Heart left ventricle (tissue), 16 donors: ENCODE data around the gene GPC6. TPM values are rescaled to one million over a fixed set of nuclear protein-coding genes. Genes with fewer than 3 reads are reported as not detected.

ENCODE experiments used
- ATAC-seq, 4 donors: fragments of 200-7000 bp; cut with Tn5 transposase; one replicate each; pipeline ENCODE4 v1.9.1; 2020 to 2022; ENCODE audit warnings: moderate library complexity in 4 of 4, mild to moderate bottlenecking in 3 of 4, moderate number of reproducible peaks in 1 of 4
- DNase-seq, 5 donors: peaks; one replicate each; pipeline ENCODE4 v3.0.0-alpha.2; 2020
- H3K27ac ChIP-seq, 12 donors: fragments of 200-600 bp; sonication (generic) in 4 of 12; one replicate each; pipeline versions ENCODE4 v1.5.0 to v1.8.0; 2016 to 2022; ENCODE audit warnings: mild to moderate bottlenecking in 2 of 12
- H3K27me3 ChIP-seq, 9 donors: fragments of 200-600 bp; sonication (generic) in 2 of 9; one replicate each; pipeline versions ENCODE4 v1.5.1 to v1.8.0; 2016 to 2022; ENCODE audit warnings: mild to moderate bottlenecking in 3 of 9
- H3K36me3 ChIP-seq, 9 donors: fragments of 200-600 bp; sonication (generic) in 2 of 9; one replicate each; pipeline versions ENCODE4 v1.5.0 to v1.8.0; 2018 to 2022; ENCODE audit warnings: mild to moderate bottlenecking in 2 of 9
- H3K4me1 ChIP-seq, 12 donors: fragments of 200-600 bp; sonication (generic) in 4 of 12; one replicate each; pipeline versions ENCODE4 v1.5.0 to v1.8.0; 2016 to 2022; ENCODE audit warnings: mild to moderate bottlenecking in 3 of 12
- H3K4me3 ChIP-seq, 12 donors: fragments of 200-600 bp; sonication (generic) in 4 of 12; one replicate each; pipeline versions ENCODE4 v1.5.0 to v1.8.0; 2017 to 2022; ENCODE audit warnings: mild to moderate bottlenecking in 9 of 12, moderate library complexity in 4 of 12
- H3K9me3 ChIP-seq, 12 donors: fragments of 200-600 bp; sonication (generic) in 4 of 12; one replicate each; pipeline versions ENCODE4 v1.5.0 to v1.8.0; 2016 to 2022; ENCODE audit warnings: mild to moderate bottlenecking in 1 of 12
- CTCF ChIP-seq, 12 donors: fragments of 200-600 bp; sonication (generic) in 4 of 12; IDR thresholded peaks; one replicate each; pipeline versions ENCODE4 v1.5.0 to v1.8.0; 2018 to 2022; ENCODE audit warnings: antibody characterized with exemption in 12 of 12, mild to moderate bottlenecking in 5 of 12
- POLR2A ChIP-seq, 2 donors: fragments of 450-650 bp; IDR thresholded peaks; one replicate each; pipeline ENCODE4 v1.6.1; 2017; ENCODE audit warnings: antibody characterized with exemption in 2 of 2, mild to moderate bottlenecking in 2 of 2, moderate library complexity in 2 of 2
- WGBS, 4 donors: extraction: QIAGEN DNeasy Blood & Tissue Kit in 2 of 4; methylation state at CpG; one replicate each; pipeline versions ENCODE4 v1.1.5 to v1.1.7; 2013 to 2018; 5-methylcytosine and 5-hydroxymethylcytosine counted together
- intact Hi-C, 10 donors: fragments of 100-400 bp; cut with DNase I; formaldehyde crosslinking; loops; one replicate each; pipeline versions ENCODE4 v1.11.1 to v1.14.2; 2022
- polyA plus RNA-seq, 2 donors: library from polyadenylated mRNA; stranded (reverse); fragments of 200-250 nt; gene quantifications; one replicate each; pipeline ENCODE4 v1.2.3, GENCODE V29; 2013
- total RNA-seq, 9 donors: library from RNA; depleted of rRNA in 2 of 9; stranded (reverse); fragments of >200 nt in 2 of 9; fragmentation: NEBNext Ultra II Directional in 3 of 9; extraction: Animal tissue kit (Norgen Biotek cat#: 25700) in 3 of 9; gene quantifications; one replicate each; pipeline versions ENCODE4 v1.1.0 to v1.2.4, GENCODE V29; 2016 to 2023
- donor health status: ischemic (EF 13 %, LVEDD 7.1; RV severe dilation, severe dysfunction).
- donor health status: healthy with polysubstance abuse.
- donor health status: DM: no; HTN: yes; CAD: no.
- donor health status: DM: no; HTN: no; CAD: no.
- donor health status: ischemic (EF 25% LVEDD 6.9; RV normal size, moderate dysfunction).
- donor health status: ischemic (EF 25% LVEDD 5.7; RV mildly dilated, moderate dysfunction).
- donor health status: healthy.
- donor health status: DM: yes; HTN: yes; CAD: no.
- donor health status: ischemic (EF 35%, LVEDD 5.7; RV mildly dilated, moderate dysfunction).
- donor health status: nonischemic (EF 11% LVEDD 7.7; RV severe dilation, severe dysfunction).
- donor health status: DM: yes; HTN: yes; CAD: no.
- donor health status: PGD.
- donor health status: ischemic (EF 29% LVEDD 5.4; RV normal size, mild dysfunction).
- donor health status: nonischemic (EF 23%, LVEDD 6.1; RV moderate dilation, normal function).

The GPC6 gene
- total and polyA plus RNA-seq, 11 donors, result 0.08 to 6.2 (median 2.0) TPM

GRCh38 chr13:93708308-93709075 is 481.9 kb downstream of the GPC6 start:
- Histone ChIP-seq H3K9me3 (peaks cover 0 to 5% (median 0%) of the 10 kb centered on the region in 12 donors), H3K4me1 (peaks cover 0 to 11% (median 0%) of the 10 kb centered on the region in 12 donors), H3K36me3 (no peaks in the 10 kb centered on the region), H3K27ac (peak overlapping the region in 1 of 12 donors; percentile 25), H3K27me3 (no peaks in the 10 kb centered on the region), H3K4me3 (no peak overlapping the region)
- no peak for TF ChIP-seq CTCF (IDR thresholded peaks at IDR 0.05)
- TF ChIP-seq POLR2A (IDR thresholded peaks at IDR 0.05), result no peak
- ATAC-seq, result no peak
- DNase-seq, result no peak
- intact Hi-C loops, result no loop called here
- 68 to 79% (median 79%) methylated on average over 1 of the region's 1 CpG for WGBS, 4 donors

DNA sequence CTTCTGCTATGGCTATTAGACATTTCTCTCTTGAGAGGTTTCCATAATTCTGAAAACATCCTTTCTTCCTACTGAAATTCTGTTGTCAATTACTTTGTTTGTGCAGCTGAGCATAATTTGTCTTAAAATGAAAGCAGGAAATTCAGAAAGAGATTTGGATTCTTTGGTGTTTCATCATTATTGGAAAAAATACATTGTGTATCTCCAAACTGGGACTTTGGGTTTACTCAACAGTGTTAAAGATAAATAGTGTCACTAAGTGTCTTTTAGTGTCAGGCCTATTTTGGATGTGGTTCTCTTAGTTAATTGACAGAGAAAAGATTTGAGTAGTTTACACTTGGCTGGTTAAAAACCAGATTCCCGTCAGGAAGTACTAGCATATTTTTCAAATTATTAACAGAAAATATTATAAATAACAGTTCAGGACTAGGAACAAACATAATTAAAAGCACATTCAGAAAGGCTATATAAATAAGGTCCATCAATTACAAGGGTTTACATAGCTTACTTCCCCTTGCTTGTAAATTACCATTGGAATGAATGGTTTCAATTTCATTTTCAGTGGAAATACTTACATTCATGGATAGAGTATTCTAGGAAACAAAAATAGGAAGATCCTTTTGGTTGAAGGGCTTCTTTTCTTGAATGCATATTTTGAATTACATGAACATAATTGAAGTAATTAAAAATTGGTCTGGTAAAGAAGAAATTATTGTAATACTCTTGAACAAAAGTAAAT is 483.1 kb downstream of the GPC6 start:
- Histone ChIP-seq H3K27me3 (no peaks in the 10 kb centered on the region), H3K4me1 (peaks cover 0 to 11% (median 0%) of the 10 kb centered on the region in 12 donors), H3K4me3 (no peak overlapping the region), H3K36me3 (no peaks in the 10 kb centered on the region), H3K9me3 (peaks cover 0 to 14% (median 7%) of the 10 kb centered on the region in 12 donors), H3K27ac (peak overlapping the region in 3 of 12 donors; percentile 2 to 25 (median 20))
- WGBS, 4 donors, result 0 to 55% (median 1%) methylated on average over 1 of the region's 1 CpG
- ATAC-seq (no peak), DNase-seq (no peak)
- TF ChIP-seq POLR2A (IDR thresholded peaks at IDR 0.05) (no peak), CTCF (IDR thresholded peaks at IDR 0.05) (no peak)
- intact Hi-C loops, result no loop called here

GRCh38 chr13:93714171-93714570 is 487.6 kb downstream of the GPC6 start:
- no peaks in the 10 kb centered on the region for H3K27me3 ChIP-seq
- ATAC-seq, result no peak
- no peak overlapping the region for H3K4me3 ChIP-seq
- peaks cover 0 to 3% (median 0%) of the 10 kb centered on the region in 12 donors for H3K4me1 ChIP-seq
- intact Hi-C loops, result no loop called here
- DNase-seq, result no peak
- TF ChIP-seq CTCF (IDR thresholded peaks at IDR 0.05), result no peak
- TF ChIP-seq POLR2A (IDR thresholded peaks at IDR 0.05), result no peak
- no peaks in the 10 kb centered on the region for H3K36me3 ChIP-seq
- H3K27ac ChIP-seq, result no peak overlapping the region
- H3K9me3 ChIP-seq, result peaks cover 0 to 41% (median 7%) of the 10 kb centered on the region in 12 donors

- WGBS, 4 donors, result 85 to 92% (median 91%) methylated on average over 4 of the region's 4 CpGs
- H3K27me3 ChIP-seq, result no peaks in the 10 kb centered on the region
- DNase-seq, result no peak
- peaks cover 0 to 51% (median 7%) of the 10 kb centered on the region in 12 donors for H3K9me3 ChIP-seq
- intact Hi-C loops, result no loop called here
- no peak for ATAC-seq
- no peak for TF ChIP-seq CTCF (IDR thresholded peaks at IDR 0.05)
- TF ChIP-seq POLR2A (IDR thresholded peaks at IDR 0.05), result no peak
- no peaks in the 10 kb centered on the region for H3K36me3 ChIP-seq
- H3K4me1 ChIP-seq, result no peaks in the 10 kb centered on the region
- no peak overlapping the region for H3K27ac ChIP-seq
- no peak overlapping the region for H3K4me3 ChIP-seq
Measured at GRCh38 chr13:93715866-93716265, 489.3 kb downstream of the GPC6 start.
